ENCODE results near the gene LPCAT3. TPM values are rescaled to one million over a fixed set of nuclear protein-coding genes. Genes with fewer than 3 reads are reported as not detected.

LPCAT3 gene
- total and polyA plus RNA-seq, 5 donors, result 14.0 to 22.2 (median 17.8) TPM

GRCh38 chr12:7001921-7002591 lies 16.2 kb downstream of the LPCAT3 start:
- Histone ChIP-seq H3K4me3 (ENCODE audit: low read length) (no peak overlapping the region), H3K27me3 (ENCODE audit: control insufficient read depth, insufficient read depth) (no peaks in the 10 kb centered on the region), H3K4me1 (ENCODE audit: control insufficient read depth, insufficient read depth, low read length) (no peaks in the 10 kb centered on the region), H3K27ac (ENCODE audit: low read length) (no peak overlapping the region), H3K9me3 (ENCODE audit: control insufficient read depth, low read length) (no peaks in the 10 kb centered on the region)
- ATAC-seq (no peak), DNase-seq (no peak)
- intact Hi-C loops (cut with DNase I), result no loop called here
- 85% methylated on average over 7 of the region's 7 CpGs for WGBS

- Histone ChIP-seq H3K9me3 (ENCODE audit: control insufficient read depth, low read length) (no peaks in the 10 kb centered on the region), H3K27me3 (ENCODE audit: control insufficient read depth, insufficient read depth) (no peaks in the 10 kb centered on the region), H3K27ac (ENCODE audit: low read length) (no peak overlapping the region), H3K4me3 (ENCODE audit: low read length) (no peak overlapping the region), H3K4me1 (ENCODE audit: control insufficient read depth, insufficient read depth, low read length) (no peaks in the 10 kb centered on the region)
- intact Hi-C loops (cut with DNase I), result no loop called here
- ATAC-seq, result no peak
- no peak for DNase-seq
Measured at GRCh38 chr12:6998715-6999451, 19.4 kb downstream of the LPCAT3 start.

- no peak overlapping the region for H3K4me3 ChIP-seq (ENCODE audit: low read length)
- WGBS, result 54% methylated on average over 2 of the region's 2 CpGs
- no peaks in the 10 kb centered on the region for H3K4me1 ChIP-seq (ENCODE audit: control insufficient read depth, insufficient read depth, low read length)
- intact Hi-C loops (cut with DNase I), result no loop called here
- DNase-seq (no peak), ATAC-seq (peak in 1 of 2 donors; percentile 41)
- H3K27ac ChIP-seq (ENCODE audit: low read length), result no peak overlapping the region
- no peaks in the 10 kb centered on the region for H3K9me3 ChIP-seq (ENCODE audit: control insufficient read depth, low read length)
- no peaks in the 10 kb centered on the region for H3K27me3 ChIP-seq (ENCODE audit: control insufficient read depth, insufficient read depth)
Measured at GRCh38 chr12:6996040-6996441, 22.2 kb downstream of the LPCAT3 start.

DNA sequence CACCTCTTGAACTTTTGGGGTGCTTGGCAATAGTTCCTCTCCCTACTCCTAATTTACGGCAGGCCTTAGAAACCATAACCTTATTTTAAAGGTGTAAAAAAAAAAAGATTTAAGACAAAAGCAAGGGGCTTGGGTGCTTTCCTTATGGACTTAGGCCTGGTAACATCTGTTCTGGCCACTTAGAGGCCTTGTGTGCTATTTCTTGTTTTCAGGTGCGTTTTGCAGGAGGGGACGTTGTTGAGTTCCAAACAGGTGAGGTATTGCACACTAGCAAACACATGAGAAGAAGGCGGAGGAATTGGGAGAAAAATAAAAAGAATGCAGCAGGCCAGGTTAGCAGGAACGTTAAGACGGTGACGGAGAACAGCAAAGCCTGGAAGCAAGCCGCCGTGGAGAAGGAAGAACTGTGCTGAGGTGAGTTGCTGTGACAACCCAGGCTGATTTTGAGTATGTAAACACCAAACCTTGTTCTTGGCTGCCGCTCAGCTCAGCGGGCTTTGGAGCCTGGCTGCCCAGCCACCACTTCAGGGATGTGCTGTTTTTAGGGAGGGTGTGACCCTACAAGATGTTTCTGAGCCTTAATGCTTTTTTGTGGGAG lies 30.2 kb downstream of the LPCAT3 start:
- ATAC-seq (no peak), DNase-seq (no peak)
- H3K4me3 ChIP-seq (ENCODE audit: low read length), result no peak overlapping the region
- H3K4me1 ChIP-seq (ENCODE audit: control insufficient read depth, insufficient read depth, low read length), result no peaks in the 10 kb centered on the region
- H3K27me3 ChIP-seq (ENCODE audit: control insufficient read depth, insufficient read depth), result no peaks in the 10 kb centered on the region
- intact Hi-C loops (cut with DNase I), result no loop called here
- no peak overlapping the region for H3K27ac ChIP-seq (ENCODE audit: low read length)
- 91% methylated on average over 11 of the region's 11 CpGs for WGBS
- H3K9me3 ChIP-seq (ENCODE audit: control insufficient read depth, low read length), result no peaks in the 10 kb centered on the region

DNA sequence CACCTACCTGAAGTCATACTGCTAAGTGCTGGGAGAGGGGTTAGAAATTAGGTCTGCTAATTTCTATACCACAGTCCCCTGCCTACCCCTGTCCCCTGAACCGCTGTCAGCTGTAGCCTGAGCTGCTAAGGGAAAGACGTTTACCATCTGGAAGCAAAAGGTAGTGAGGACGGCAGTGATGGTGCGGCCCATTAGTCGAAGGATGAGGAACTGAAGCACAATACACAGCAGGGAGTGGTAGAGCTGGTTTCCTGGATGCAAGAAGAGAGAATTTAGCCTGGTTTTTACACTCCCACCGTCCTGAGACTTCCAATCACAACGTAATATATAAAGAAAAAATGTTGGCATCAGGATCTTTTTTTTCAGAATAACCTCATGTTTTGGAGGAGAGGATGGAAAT lies 35.7 kb downstream of the LPCAT3 start:
- Histone ChIP-seq H3K4me1 (ENCODE audit: control insufficient read depth, insufficient read depth, low read length) (peaks cover 2% of the 10 kb centered on the region), H3K27ac (ENCODE audit: low read length) (no peak overlapping the region), H3K27me3 (ENCODE audit: control insufficient read depth, insufficient read depth) (no peaks in the 10 kb centered on the region), H3K4me3 (ENCODE audit: low read length) (no peak overlapping the region), H3K9me3 (ENCODE audit: control insufficient read depth, low read length) (no peaks in the 10 kb centered on the region)
- intact Hi-C loops (cut with DNase I), result no loop called here
- 88% methylated on average over 7 of the region's 7 CpGs for WGBS
- DNase-seq (no peak), ATAC-seq (no peak)

DNA sequence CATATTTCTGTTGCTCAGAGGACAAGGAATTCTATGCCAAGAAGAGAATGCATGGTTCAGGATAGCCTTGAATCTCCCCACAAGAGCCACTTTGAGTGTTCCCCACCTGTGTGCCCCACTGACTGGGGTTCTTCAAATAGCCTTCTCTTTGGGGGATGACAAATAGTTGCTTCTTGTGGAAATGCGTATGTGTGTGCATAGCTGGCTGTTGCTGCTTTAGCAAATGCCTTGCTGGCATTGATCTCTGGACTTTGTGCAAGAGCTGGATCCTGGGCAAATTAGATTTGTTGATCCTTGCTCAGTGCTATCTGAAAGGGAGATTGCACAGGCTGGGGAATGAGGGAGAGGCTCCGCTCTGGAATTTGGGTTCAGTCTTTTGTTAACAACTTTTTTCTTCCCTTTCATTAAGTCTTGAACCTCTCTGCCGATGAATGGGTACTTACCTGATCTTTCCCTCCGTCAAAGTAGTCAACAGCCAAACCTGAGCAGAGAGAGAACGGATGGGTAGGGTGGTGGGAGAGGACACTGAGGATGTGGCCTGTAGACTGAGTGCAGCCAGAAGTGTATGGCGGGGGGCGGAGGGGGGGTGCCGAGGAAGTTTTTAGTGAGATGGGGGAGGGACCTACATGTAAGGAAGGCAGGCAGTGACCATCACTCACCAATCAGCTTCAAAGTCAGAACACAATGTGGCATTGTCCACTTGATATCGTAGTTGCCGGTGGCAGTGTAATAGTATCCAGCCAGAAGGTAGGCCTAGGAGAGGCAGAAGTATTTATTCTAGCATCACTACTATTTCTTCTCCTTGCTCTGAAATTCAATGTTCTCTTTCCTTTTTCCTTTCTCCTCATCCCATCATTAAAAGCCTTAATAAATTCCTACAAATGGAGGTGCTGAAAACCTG lies 36.9 kb downstream of the LPCAT3 start:
- Histone ChIP-seq H3K4me3 (ENCODE audit: low read length) (no peak overlapping the region), H3K27ac (ENCODE audit: low read length) (no peak overlapping the region), H3K9me3 (ENCODE audit: control insufficient read depth, low read length) (no peaks in the 10 kb centered on the region), H3K27me3 (ENCODE audit: control insufficient read depth, insufficient read depth) (no peaks in the 10 kb centered on the region), H3K4me1 (ENCODE audit: control insufficient read depth, insufficient read depth, low read length) (peaks cover 2% of the 10 kb centered on the region)
- ATAC-seq (no peak), DNase-seq (no peak)
- intact Hi-C loops (cut with DNase I), result no loop called here
- WGBS, result 90% methylated on average over 10 of the region's 10 CpGs

GRCh38 chr12:6980740-6981139 lies 37.5 kb downstream of the LPCAT3 start:
- intact Hi-C loops (cut with DNase I), result no loop called here
- no peaks in the 10 kb centered on the region for H3K27me3 ChIP-seq (ENCODE audit: control insufficient read depth, insufficient read depth)
- DNase-seq (no peak), ATAC-seq (no peak)
- peaks cover 2% of the 10 kb centered on the region for H3K4me1 ChIP-seq (ENCODE audit: control insufficient read depth, insufficient read depth, low read length)
- no peaks in the 10 kb centered on the region for H3K9me3 ChIP-seq (ENCODE audit: control insufficient read depth, low read length)
- no peak overlapping the region for H3K27ac ChIP-seq (ENCODE audit: low read length)
- H3K4me3 ChIP-seq (ENCODE audit: low read length), result no peak overlapping the region

GRCh38 chr12:6980075-6980474 lies 38.2 kb downstream of the LPCAT3 start:
- Histone ChIP-seq H3K27me3 (ENCODE audit: control insufficient read depth, insufficient read depth) (no peaks in the 10 kb centered on the region), H3K9me3 (ENCODE audit: control insufficient read depth, low read length) (no peaks in the 10 kb centered on the region), H3K27ac (ENCODE audit: low read length) (no peak overlapping the region), H3K4me1 (ENCODE audit: control insufficient read depth, insufficient read depth, low read length) (peaks cover 2% of the 10 kb centered on the region), H3K4me3 (ENCODE audit: low read length) (no peak overlapping the region)
- ATAC-seq (no peak), DNase-seq (no peak)
- WGBS, result 96% methylated on average over 4 of the region's 4 CpGs
- intact Hi-C loops (cut with DNase I), result no loop called here

DNA sequence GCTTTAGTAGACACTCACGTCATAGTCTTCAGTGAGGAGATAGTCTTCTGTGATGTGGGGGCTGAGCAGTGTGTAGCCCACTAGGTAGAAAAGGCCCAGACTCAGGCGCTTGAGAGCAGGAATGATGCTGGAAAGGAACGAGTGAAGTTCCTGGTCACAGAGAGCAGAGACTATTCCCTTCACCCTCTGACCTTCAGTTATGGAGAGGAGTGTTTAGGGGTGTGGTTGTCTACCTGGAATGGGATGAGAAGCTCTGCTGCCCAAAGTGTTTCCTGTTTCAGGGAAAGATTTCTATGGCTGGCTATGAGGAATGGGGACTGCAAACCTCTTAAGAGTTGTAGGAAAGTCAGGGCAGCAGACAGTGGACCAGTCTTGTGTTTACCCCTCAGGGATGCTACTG lies 38.8 kb downstream of the LPCAT3 start:
- Histone ChIP-seq H3K4me3 (ENCODE audit: low read length) (no peak overlapping the region), H3K4me1 (ENCODE audit: control insufficient read depth, insufficient read depth, low read length) (peaks cover 2% of the 10 kb centered on the region), H3K27me3 (ENCODE audit: control insufficient read depth, insufficient read depth) (no peaks in the 10 kb centered on the region), H3K27ac (ENCODE audit: low read length) (peak overlapping the region; percentile 61), H3K9me3 (ENCODE audit: control insufficient read depth, low read length) (no peaks in the 10 kb centered on the region)
- ATAC-seq (no peak), DNase-seq (no peak)
- WGBS, result 78% methylated on average over 3 of the region's 3 CpGs
- intact Hi-C loops (cut with DNase I), result no loop called here

DNA sequence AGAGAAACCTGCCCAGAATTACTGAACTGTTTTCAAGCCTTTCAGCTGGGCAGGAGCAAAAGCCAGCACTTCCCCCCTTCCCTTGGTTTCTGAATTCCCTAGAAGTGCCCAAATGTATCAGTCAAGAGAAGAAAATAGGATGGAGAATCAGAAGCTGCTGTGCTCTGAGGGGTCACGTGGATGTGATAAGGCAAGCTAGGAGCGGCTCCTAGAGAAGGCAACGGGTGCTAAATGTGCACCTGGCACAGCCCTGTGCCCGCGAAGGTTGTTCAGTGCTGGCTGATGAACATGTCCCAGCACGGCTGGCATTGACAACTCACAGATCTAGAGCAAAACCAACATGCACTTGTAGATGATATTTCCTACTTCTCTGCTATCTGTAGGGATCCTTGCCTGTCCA lies 39.3 kb downstream of the LPCAT3 start:
- no peak for DNase-seq
- H3K27me3 ChIP-seq (ENCODE audit: control insufficient read depth, insufficient read depth), result no peaks in the 10 kb centered on the region
- H3K4me3 ChIP-seq (ENCODE audit: low read length), result no peak overlapping the region
- peak in 1 of 2 donors; percentile 25 for ATAC-seq
- 70% methylated on average over 6 of the region's 6 CpGs for whole genome bisulfite sequencing
- intact Hi-C loops (cut with DNase I), result no loop called here
- peak overlapping the region; percentile 61 for H3K27ac ChIP-seq (ENCODE audit: low read length)
- H3K9me3 ChIP-seq (ENCODE audit: control insufficient read depth, low read length), result no peaks in the 10 kb centered on the region
- H3K4me1 ChIP-seq (ENCODE audit: control insufficient read depth, insufficient read depth, low read length), result peaks cover 2% of the 10 kb centered on the region

DNA sequence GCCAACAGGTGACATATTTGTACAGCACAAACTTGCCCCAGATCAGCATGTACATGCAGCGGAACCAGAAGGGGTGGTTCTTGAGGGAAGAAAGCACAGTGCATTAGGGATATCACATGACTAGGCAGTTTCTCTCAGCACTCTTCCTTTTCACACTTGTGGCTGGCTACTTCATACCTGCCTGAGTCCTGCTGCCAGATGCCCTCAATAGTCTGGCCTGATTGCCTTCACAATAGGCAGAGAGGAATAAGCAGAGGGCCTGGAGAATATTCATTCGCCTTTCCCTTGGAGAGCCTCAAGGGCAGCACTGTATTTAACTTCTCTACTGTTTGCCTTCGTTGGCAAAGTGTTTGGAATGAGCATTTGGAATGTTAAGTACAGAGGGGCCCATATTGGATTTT lies 39.7 kb downstream of the LPCAT3 start:
- Histone ChIP-seq H3K9me3 (ENCODE audit: control insufficient read depth, low read length) (no peaks in the 10 kb centered on the region), H3K4me1 (ENCODE audit: control insufficient read depth, insufficient read depth, low read length) (peaks cover 2% of the 10 kb centered on the region), H3K27ac (ENCODE audit: low read length) (peak overlapping the region; percentile 61), H3K27me3 (ENCODE audit: control insufficient read depth, insufficient read depth) (no peaks in the 10 kb centered on the region), H3K4me3 (ENCODE audit: low read length) (no peak overlapping the region)
- intact Hi-C loops (cut with DNase I), result no loop called here
- no peak for ATAC-seq
- DNase-seq, result no peak
- WGBS, result 71% methylated on average over 3 of the region's 3 CpGs
